HepG2 (cell line): Measurements from ENCODE around the gene ERMP1. TPM values are rescaled to one million over a fixed set of nuclear protein-coding genes. Genes with fewer than 3 reads are reported as not detected.

Experiments used
- FLYWCH1 ChIP-seq: sonication (generic); formaldehyde crosslinking; IDR thresholded peaks from 2 replicates; pipeline ENCODE4 v1.8.1; 2023; ENCODE audit warnings: mild to moderate bottlenecking, missing genetic modification reagents
- FOXJ3 ChIP-seq: sonication (generic); formaldehyde crosslinking; IDR thresholded peaks from 2 replicates; pipeline ENCODE4 v1.4.0; 2020; ENCODE audit warnings: missing genetic modification reagents, mild to moderate bottlenecking, borderline replicate concordance
- GABPA ChIP-seq, 2 experiments: IDR thresholded peaks; 2 replicates each; pipeline ENCODE4 v1.6.1; 2011 to 2016; ENCODE audit warnings: low read depth in 2 of 2, low read length in 1 of 2, missing biosample characterization in 1 of 2, missing genetic modification characterization in 1 of 2
- HNF4G ChIP-seq, 2 experiments: sonication (generic) in 1 of 2; formaldehyde crosslinking in 1 of 2; IDR thresholded peaks; 2 replicates each; pipeline versions ENCODE4 v1.4.0 to v1.6.1; 2011 to 2020; ENCODE audit warnings: borderline replicate concordance in 2 of 2, low read depth in 2 of 2, mild to moderate bottlenecking in 2 of 2, low read length in 1 of 2, missing genetic modification reagents in 1 of 2, moderate library complexity in 1 of 2
- HNRNPL ChIP-seq: fragments of 200-400 bp; formaldehyde crosslinking; IDR thresholded peaks from 2 replicates; pipeline ENCODE4 v1.6.1; 2017; ENCODE audit warnings: mild to moderate bottlenecking, low read depth, low read length
- JARID2 ChIP-seq: sonication (generic); formaldehyde crosslinking; IDR thresholded peaks from 2 replicates; pipeline ENCODE4 v1.8.1; 2023; ENCODE audit warnings: missing genetic modification reagents, inconsistent platforms; ENCODE audit not compliant: insufficient replicate concordance
- MLLT10 ChIP-seq: sonication (generic); formaldehyde crosslinking; IDR thresholded peaks from 2 replicates; pipeline ENCODE4 v1.4.0; 2020; ENCODE audit warnings: missing genetic modification reagents
- MZF1 ChIP-seq: sonication (generic); formaldehyde crosslinking; IDR thresholded peaks from 2 replicates; pipeline ENCODE4 v1.8.1; 2023; ENCODE audit warnings: mild to moderate bottlenecking, missing genetic modification reagents, borderline replicate concordance
- NFYB ChIP-seq: sonication (generic); formaldehyde crosslinking; IDR thresholded peaks from 2 replicates; pipeline ENCODE4 v1.4.0; 2020; ENCODE audit warnings: missing genetic modification reagents
- REPIN1 ChIP-seq: sonication (generic); formaldehyde crosslinking; IDR thresholded peaks from 2 replicates; pipeline ENCODE4 v1.8.0; 2022; ENCODE audit warnings: missing genetic modification reagents, low read depth, mild to moderate bottlenecking, borderline replicate concordance
- REXO4 ChIP-seq: sonication (generic); formaldehyde crosslinking; IDR thresholded peaks from 2 replicates; pipeline ENCODE4 v1.8.0; 2022; ENCODE audit warnings: missing genetic modification reagents, mild to moderate bottlenecking, borderline replicate concordance
- RFX1 ChIP-seq: fragments of 450-650 bp; IDR thresholded peaks from 2 replicates; pipeline ENCODE4 v1.6.1; 2017
- SMARCC2 ChIP-seq: fragments of 450-650 bp; IDR thresholded peaks from 2 replicates; pipeline ENCODE4 v1.6.1; 2017; ENCODE audit warnings: antibody characterized with exemption, mild to moderate bottlenecking
- STAG1 ChIP-seq: sonication (generic); formaldehyde crosslinking; IDR thresholded peaks from 2 replicates; pipeline ENCODE4 v1.4.0; 2020; ENCODE audit warnings: missing genetic modification reagents
- TEAD3 ChIP-seq: optimal IDR thresholded peaks from 2 replicates; pipeline ENCODE3; 2016; ENCODE audit warnings: borderline replicate concordance
- TRIM24 ChIP-seq: sonication (generic); formaldehyde crosslinking; IDR thresholded peaks from 2 replicates; pipeline ENCODE4 v1.8.0; 2022; ENCODE audit warnings: mild to moderate bottlenecking, missing genetic modification reagents
- ZNF136 ChIP-seq: sonication (generic); formaldehyde crosslinking; IDR thresholded peaks from 2 replicates; pipeline ENCODE4 v1.8.1; 2022; ENCODE audit warnings: low read depth, mild to moderate bottlenecking, moderate library complexity, missing genetic modification reagents
- ZNF256 ChIP-seq: sonication (generic); formaldehyde crosslinking; conservative IDR thresholded peaks from 2 replicates; pipeline ENCODE4 v1.4.0; 2020; ENCODE audit warnings: missing genetic modification reagents
- ZNF263 ChIP-seq: sonication (generic); formaldehyde crosslinking; IDR thresholded peaks from 2 replicates; pipeline ENCODE4 v1.4.0; 2020; ENCODE audit warnings: missing genetic modification reagents
- ZNF317 ChIP-seq: sonication (generic); formaldehyde crosslinking; IDR thresholded peaks from 2 replicates; pipeline ENCODE4 v1.5.0; 2020; ENCODE audit warnings: mild to moderate bottlenecking, missing genetic modification reagents
- ZNF331 ChIP-seq: sonication (generic); formaldehyde crosslinking; IDR thresholded peaks from 2 replicates; pipeline ENCODE4 v1.4.0; 2020; ENCODE audit warnings: missing genetic modification reagents
- ZSCAN29 ChIP-seq: sonication (generic); formaldehyde crosslinking; conservative IDR thresholded peaks from 2 replicates; pipeline ENCODE4 v1.4.0; 2020; ENCODE audit warnings: mild to moderate bottlenecking, missing genetic modification reagents
- polyA plus RNA-seq, 8 experiments: library from polyadenylated mRNA; depleted of rRNA in 3 of 8; stranded (reverse) in 7 of 8; unstranded in 1 of 8; fragments of >200 nt; fragmentation: Illumina TruSeq in 4 of 8; extraction: Trizol in 4 of 8; gene quantifications; 2 replicates each; pipeline versions ENCODE4 v1.2.1 to v1.2.3, GENCODE V29; 2011 to 2016; ENCODE audit warnings: low read depth in 4 of 8, missing spikeins in 1 of 8, mixed read lengths in 1 of 8; ENCODE audit not compliant: insufficient read depth in 1 of 8
- total RNA-seq, 5 experiments: library from RNA; depleted of rRNA; stranded (reverse); fragments of >200 nt; fragmentation: Illumina TruSeq; extraction: Trizol; gene quantifications; 2 replicates each; pipeline ENCODE4 v1.2.3, GENCODE V29; 2016; ENCODE audit warnings: low read depth in 1 of 5
- TF ChIP-seq, protein P1 (sequence below): sonication (generic); formaldehyde crosslinking; IDR thresholded peaks from 2 replicates; pipeline ENCODE4 v1.9.0; 2021; ENCODE audit warnings: missing genetic modification reagents, borderline replicate concordance
- TF ChIP-seq, protein P2 (sequence below): sonication (generic); formaldehyde crosslinking; IDR thresholded peaks from 2 replicates; pipeline ENCODE4; 2020; ENCODE audit warnings: missing genetic modification reagents, mild to moderate bottlenecking, borderline replicate concordance
- TF ChIP-seq, protein P3 (sequence below): IDR thresholded peaks from 2 replicates; pipeline ENCODE4 v1.6.1; 2012; ENCODE audit warnings: inconsistent platforms
- TF ChIP-seq, protein P4 (sequence below): sonication (generic); formaldehyde crosslinking; IDR thresholded peaks from 2 replicates; pipeline ENCODE4 v1.8.0; 2022; ENCODE audit warnings: mild to moderate bottlenecking, missing genetic modification reagents

The ERMP1 gene
- total and polyA plus RNA-seq, 2 of the 13 experiments (the other 11 are each of a cell fraction or from before 2014, with no cell fraction given), result 40.9 to 65.4 TPM

DNA sequence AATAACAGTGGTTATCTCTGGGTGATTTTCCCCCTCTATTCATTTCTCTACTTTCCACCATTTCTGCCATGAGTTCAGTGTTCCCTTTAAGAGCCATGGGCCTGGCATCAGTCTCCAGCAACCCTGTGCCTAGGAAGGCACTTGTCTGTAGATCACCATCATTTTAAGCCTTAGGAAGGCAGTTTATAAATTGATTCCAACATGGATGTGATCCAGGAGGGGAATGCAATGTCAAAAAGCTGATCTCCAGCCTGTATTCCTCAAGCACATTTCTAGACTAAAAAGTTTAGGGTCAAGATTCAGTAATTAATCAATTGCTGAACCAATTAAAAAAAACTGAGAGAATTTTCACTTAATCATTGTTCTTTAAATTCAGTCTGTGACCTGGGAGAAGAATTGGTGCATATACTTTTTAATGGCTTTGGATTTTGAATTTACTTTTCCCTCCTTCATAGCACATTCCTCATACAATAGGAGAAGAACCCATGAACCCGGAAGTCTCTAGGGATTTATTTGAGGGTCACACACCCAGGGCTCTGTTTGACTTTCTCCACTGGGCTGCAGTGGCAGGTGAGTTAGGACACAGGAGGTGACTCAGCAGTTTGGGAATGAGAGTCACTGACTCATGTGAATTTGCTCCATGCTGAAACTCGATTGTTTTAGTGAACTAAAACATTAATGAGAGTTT is 6.1 kb upstream of the ERMP1 start (continued):
- no peak for TF ChIP-seq FOXJ3 (CRISPR knock-in tag)
- TF ChIP-seq ZNF256, result no peak
- TF ChIP-seq REXO4, result no peak
- TF ChIP-seq ZNF136 (CRISPR knock-in tag), result no peak
- TF ChIP-seq, protein P1, sequence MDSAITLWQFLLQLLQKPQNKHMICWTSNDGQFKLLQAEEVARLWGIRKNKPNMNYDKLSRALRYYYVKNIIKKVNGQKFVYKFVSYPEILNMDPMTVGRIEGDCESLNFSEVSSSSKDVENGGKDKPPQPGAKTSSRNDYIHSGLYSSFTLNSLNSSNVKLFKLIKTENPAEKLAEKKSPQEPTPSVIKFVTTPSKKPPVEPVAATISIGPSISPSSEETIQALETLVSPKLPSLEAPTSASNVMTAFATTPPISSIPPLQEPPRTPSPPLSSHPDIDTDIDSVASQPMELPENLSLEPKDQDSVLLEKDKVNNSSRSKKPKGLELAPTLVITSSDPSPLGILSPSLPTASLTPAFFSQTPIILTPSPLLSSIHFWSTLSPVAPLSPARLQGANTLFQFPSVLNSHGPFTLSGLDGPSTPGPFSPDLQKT (CRISPR knock-in tag), result no peak
- no peak for TF ChIP-seq JARID2
- no peak for TF ChIP-seq MLLT10
- TF ChIP-seq MZF1 (CRISPR knock-in tag), result no peak
- 0 out of 2 replicates have a peak, but pooled peaks have one; percentile 47 for TF ChIP-seq ZSCAN29 (CRISPR knock-in tag)
- no peak for TF ChIP-seq TRIM24 (CRISPR knock-in tag)
- peak; percentile 35 for TF ChIP-seq TEAD3 (CRISPR knock-in tag)
- no peak for TF ChIP-seq HNRNPL
- no peak for TF ChIP-seq SMARCC2
- TF ChIP-seq, protein P2, sequence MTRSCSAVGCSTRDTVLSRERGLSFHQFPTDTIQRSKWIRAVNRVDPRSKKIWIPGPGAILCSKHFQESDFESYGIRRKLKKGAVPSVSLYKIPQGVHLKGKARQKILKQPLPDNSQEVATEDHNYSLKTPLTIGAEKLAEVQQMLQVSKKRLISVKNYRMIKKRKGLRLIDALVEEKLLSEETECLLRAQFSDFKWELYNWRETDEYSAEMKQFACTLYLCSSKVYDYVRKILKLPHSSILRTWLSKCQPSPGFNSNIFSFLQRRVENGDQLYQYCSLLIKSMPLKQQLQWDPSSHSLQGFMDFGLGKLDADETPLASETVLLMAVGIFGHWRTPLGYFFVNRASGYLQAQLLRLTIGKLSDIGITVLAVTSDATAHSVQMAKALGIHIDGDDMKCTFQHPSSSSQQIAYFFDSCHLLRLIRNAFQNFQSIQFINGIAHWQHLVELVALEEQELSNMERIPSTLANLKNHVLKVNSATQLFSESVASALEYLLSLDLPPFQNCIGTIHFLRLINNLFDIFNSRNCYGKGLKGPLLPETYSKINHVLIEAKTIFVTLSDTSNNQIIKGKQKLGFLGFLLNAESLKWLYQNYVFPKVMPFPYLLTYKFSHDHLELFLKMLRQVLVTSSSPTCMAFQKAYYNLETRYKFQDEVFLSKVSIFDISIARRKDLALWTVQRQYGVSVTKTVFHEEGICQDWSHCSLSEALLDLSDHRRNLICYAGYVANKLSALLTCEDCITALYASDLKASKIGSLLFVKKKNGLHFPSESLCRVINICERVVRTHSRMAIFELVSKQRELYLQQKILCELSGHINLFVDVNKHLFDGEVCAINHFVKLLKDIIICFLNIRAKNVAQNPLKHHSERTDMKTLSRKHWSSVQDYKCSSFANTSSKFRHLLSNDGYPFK (CRISPR knock-in tag), result no peak
- TF ChIP-seq, protein P3, sequence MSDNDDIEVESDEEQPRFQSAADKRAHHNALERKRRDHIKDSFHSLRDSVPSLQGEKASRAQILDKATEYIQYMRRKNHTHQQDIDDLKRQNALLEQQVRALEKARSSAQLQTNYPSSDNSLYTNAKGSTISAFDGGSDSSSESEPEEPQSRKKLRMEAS, result peak; percentile 75
- no peak for TF ChIP-seq STAG1
- peak; percentile 77; the same call in 1 of the 2 replicates for TF ChIP-seq ZNF331 (CRISPR knock-in tag)
- peak; percentile 28; the same call in 1 of the 2 replicates for TF ChIP-seq HNF4G (IDR thresholded peaks at IDR 0.05; ENCODE audit: borderline replicate concordance, low read depth, low read length)
- TF ChIP-seq HNF4G (CRISPR knock-in tag; IDR thresholded peaks at IDR 0.05; ENCODE audit: borderline replicate concordance, low read depth), result no peak
- no peak for TF ChIP-seq ZNF263 (CRISPR knock-in tag)
- TF ChIP-seq, protein P4, sequence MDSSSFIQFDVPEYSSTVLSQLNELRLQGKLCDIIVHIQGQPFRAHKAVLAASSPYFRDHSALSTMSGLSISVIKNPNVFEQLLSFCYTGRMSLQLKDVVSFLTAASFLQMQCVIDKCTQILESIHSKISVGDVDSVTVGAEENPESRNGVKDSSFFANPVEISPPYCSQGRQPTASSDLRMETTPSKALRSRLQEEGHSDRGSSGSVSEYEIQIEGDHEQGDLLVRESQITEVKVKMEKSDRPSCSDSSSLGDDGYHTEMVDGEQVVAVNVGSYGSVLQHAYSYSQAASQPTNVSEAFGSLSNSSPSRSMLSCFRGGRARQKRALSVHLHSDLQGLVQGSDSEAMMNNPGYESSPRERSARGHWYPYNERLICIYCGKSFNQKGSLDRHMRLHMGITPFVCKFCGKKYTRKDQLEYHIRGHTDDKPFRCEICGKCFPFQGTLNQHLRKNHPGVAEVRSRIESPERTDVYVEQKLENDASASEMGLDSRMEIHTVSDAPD (CRISPR knock-in tag), result no peak
- no peak for TF ChIP-seq FLYWCH1 (CRISPR knock-in tag)
- TF ChIP-seq ZNF317, result no peak
- no peak for TF ChIP-seq NFYB (CRISPR knock-in tag)
- TF ChIP-seq REPIN1 (CRISPR knock-in tag), result no peak
- TF ChIP-seq GABPA (IDR thresholded peaks at IDR 0.05; ENCODE audit: low read depth, low read length), result no peak
- TF ChIP-seq GABPA (CRISPR knock-in tag; IDR thresholded peaks at IDR 0.05; ENCODE audit: low read depth), result peak; percentile 82
- TF ChIP-seq RFX1, result no peak
